Astrocyte of the cerebellum (primary cell): ENCODE results near the gene KLF2.
A peak's percentile ranks its signal among the peaks of the same experiment; 100 is the strongest.

Source experiments
- DNase-seq: peaks from one replicate; pipeline ENCODE4 v3.0.0-alpha.2; 2011; ENCODE audit warnings: low read depth
- H3K4me3 ChIP-seq: 2 replicates; pipeline ENCODE4 v1.5.1; 2011; ENCODE audit warnings: mild to moderate bottlenecking, low read depth, low read length, moderate library complexity
- in situ Hi-C: cut with HindIII; loops from 2 replicates; pipeline ENCODE4 v1.10.0; 2017; ENCODE audit warnings: low sequenced_read_pairs
- TF ChIP-seq, protein P1 (sequence below): IDR thresholded peaks from 2 replicates; pipeline ENCODE4 v1.5.1; 2012; ENCODE audit warnings: low read length, low read depth, moderate library complexity, mild to moderate bottlenecking; ENCODE audit errors: missing control alignments

KLF2 gene

GRCh38 chr19:16320987-16321386 is 3.6 kb upstream of the KLF2 start:
- DNase-seq: no peak
- in situ Hi-C loops: no loop called here
- no peak overlapping the region for H3K4me3 ChIP-seq
- TF ChIP-seq, protein P1, sequence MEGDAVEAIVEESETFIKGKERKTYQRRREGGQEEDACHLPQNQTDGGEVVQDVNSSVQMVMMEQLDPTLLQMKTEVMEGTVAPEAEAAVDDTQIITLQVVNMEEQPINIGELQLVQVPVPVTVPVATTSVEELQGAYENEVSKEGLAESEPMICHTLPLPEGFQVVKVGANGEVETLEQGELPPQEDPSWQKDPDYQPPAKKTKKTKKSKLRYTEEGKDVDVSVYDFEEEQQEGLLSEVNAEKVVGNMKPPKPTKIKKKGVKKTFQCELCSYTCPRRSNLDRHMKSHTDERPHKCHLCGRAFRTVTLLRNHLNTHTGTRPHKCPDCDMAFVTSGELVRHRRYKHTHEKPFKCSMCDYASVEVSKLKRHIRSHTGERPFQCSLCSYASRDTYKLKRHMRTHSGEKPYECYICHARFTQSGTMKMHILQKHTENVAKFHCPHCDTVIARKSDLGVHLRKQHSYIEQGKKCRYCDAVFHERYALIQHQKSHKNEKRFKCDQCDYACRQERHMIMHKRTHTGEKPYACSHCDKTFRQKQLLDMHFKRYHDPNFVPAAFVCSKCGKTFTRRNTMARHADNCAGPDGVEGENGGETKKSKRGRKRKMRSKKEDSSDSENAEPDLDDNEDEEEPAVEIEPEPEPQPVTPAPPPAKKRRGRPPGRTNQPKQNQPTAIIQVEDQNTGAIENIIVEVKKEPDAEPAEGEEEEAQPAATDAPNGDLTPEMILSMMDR: no peak

DNA sequence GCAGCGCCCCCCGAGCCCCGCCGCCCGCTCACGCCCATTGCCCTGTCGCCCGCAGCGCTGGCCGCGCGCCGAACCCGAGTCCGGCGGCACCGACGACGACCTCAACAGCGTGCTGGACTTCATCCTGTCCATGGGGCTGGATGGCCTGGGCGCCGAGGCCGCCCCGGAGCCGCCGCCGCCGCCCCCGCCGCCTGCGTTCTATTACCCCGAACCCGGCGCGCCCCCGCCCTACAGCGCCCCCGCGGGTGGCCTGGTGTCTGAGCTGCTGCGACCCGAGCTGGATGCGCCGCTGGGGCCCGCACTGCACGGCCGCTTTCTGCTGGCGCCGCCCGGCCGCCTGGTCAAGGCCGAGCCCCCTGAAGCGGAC is 518 bp downstream of the KLF2 start:
- no peak for DNase-seq
- peak overlapping the region; percentile 59 for H3K4me3 ChIP-seq
- TF ChIP-seq, protein P1: no peak

GRCh38 chr19:16325641-16326400 is 1.2 kb downstream of the KLF2 start:
- in situ Hi-C loops: no loop called here
- DNase-seq: no peak
- H3K4me3 ChIP-seq: peak overlapping the region; percentile 52
- TF ChIP-seq, protein P1: no peak

More for the DNA sequence above, 518 bp downstream of the KLF2 start:
- in situ Hi-C loops: no loop called here

DNA sequence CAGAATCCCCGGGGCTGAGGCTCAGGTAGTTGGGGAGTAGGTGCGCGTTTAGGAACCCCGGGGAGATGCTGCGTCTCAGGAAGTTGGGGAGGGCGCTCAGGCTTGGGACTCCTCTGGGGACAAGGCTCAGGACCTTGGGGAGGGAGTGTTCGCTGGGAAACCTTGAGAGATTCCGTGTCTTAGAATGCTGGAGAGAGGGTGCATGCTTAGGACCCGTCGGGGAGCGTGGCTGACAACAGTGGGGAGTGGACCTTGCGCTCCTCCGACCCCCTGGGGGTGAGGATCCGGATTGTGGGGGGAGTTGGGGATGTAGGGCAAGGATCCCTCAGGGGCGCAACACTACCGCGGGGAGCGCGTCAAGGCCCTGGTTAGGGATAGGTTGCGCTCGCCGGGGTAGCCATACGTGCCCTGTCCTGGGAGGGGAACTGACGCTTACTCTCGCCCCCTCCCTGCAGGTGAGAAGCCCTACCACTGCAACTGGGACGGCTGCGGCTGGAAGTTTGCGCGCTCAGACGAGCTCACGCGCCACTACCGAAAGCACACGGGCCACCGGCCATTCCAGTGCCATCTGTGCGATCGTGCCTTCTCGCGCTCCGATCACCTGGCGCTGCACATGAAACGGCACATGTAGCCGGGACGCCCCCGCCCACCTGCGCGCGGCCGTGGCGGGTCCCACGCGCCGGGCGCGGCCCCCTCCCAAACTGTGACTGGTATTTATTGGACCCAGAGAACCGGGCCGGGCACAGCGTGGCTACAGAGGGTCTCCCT is 2.0 kb downstream of the KLF2 start:
- peak overlapping the region; percentile 52 for H3K4me3 ChIP-seq
- in situ Hi-C loops: no loop called here
- no peak for DNase-seq
- TF ChIP-seq, protein P1: no peak

GRCh38 chr19:16327169-16327475 is 2.5 kb downstream of the KLF2 start:
- peak overlapping the region; percentile 52 for H3K4me3 ChIP-seq

DNA sequence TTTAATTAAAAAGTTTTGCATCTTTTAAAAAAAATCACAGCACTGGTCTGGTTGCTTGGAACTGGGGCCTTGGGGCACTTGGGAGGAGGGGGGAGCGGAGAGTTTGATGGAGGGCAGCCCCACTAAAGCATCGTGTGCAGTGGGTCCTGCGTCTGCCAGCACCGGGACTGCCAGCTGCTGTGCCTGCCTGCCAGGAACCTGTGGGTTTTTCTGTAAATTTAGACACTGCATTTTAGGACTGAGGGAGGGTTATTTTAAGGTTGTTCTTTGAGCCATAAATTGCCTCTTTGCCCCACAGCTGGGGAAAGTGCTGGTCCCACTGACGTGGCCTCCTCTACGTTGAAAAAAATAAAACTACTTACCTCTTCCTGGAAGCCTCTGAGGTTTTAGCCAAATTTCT is 2.9 kb downstream of the KLF2 start:
- in situ Hi-C loops: no loop called here
- no peak overlapping the region for H3K4me3 ChIP-seq
- TF ChIP-seq, protein P1: no peak
- DNase-seq: no peak

More at GRCh38 chr19:16327169-16327475, 2.5 kb downstream of the KLF2 start:
- DNase-seq: no peak
- in situ Hi-C loops: no loop called here
- TF ChIP-seq, protein P1: no peak
